GM18505 (cell line): ENCODE data around the gene ELSPBP1.

ENCODE experiments used
- ATAC-seq: cut with Tn5 transposase; IDR thresholded peaks from one replicate; pipeline ENCODE4 v1.9.1; 2021; ENCODE audit not compliant: unreplicated experiment
- POLR2A ChIP-seq: IDR thresholded peaks from 4 replicates; pipeline ENCODE4 v1.6.1; 2011; ENCODE audit warnings: borderline replicate concordance; ENCODE audit not compliant: insufficient read depth, insufficient read length; ENCODE audit errors: extremely low read depth

The ELSPBP1 gene

GRCh38 chr19:48020686-48021085 is 26.3 kb downstream of the ELSPBP1 start:
- ATAC-seq = no peak
- TF ChIP-seq POLR2A = no peak

GRCh38 chr19:48023011-48023410 is 28.6 kb downstream of the ELSPBP1 start:
- TF ChIP-seq POLR2A = no peak

GRCh38 chr19:48023518-48023917 is 29.1 kb downstream of the ELSPBP1 start:
- no peak for ATAC-seq
- TF ChIP-seq POLR2A = no peak

More at GRCh38 chr19:48023011-48023410, 28.6 kb downstream of the ELSPBP1 start:
- ATAC-seq = no peak

GRCh38 chr19:48025480-48025879 is 31.0 kb downstream of the ELSPBP1 start:
- TF ChIP-seq POLR2A = no peak

GRCh38 chr19:48029431-48029830 is 35.0 kb downstream of the ELSPBP1 start:
- TF ChIP-seq POLR2A = no peak

More at GRCh38 chr19:48025480-48025879, 31.0 kb downstream of the ELSPBP1 start:
- no peak for ATAC-seq

GRCh38 chr19:48030073-48030472 is 35.6 kb downstream of the ELSPBP1 start:
- no peak for TF ChIP-seq POLR2A
- no peak for ATAC-seq

More at GRCh38 chr19:48029431-48029830, 35.0 kb downstream of the ELSPBP1 start:
- ATAC-seq = no peak

- no peak for TF ChIP-seq POLR2A
- ATAC-seq = no peak
Measured at GRCh38 chr19:48033604-48034003, 39.2 kb downstream of the ELSPBP1 start.

GRCh38 chr19:48036765-48037164 is 42.3 kb downstream of the ELSPBP1 start:
- no peak for ATAC-seq

GRCh38 chr19:48041877-48042580 is 47.6 kb downstream of the ELSPBP1 start:
- ATAC-seq = no peak
- TF ChIP-seq POLR2A = no peak

More at GRCh38 chr19:48036765-48037164, 42.3 kb downstream of the ELSPBP1 start:
- no peak for TF ChIP-seq POLR2A

GRCh38 chr19:48043675-48044258 is 49.3 kb downstream of the ELSPBP1 start, which contains the start of gene CABP5:
Gene CABP5, minus strand, starts transcription at chr19:48044079. Its CDS starts 157 bp downstream, at chr19:48043922.
- ATAC-seq = no peak
- TF ChIP-seq POLR2A = no peak

GRCh38 chr19:48044561-48044960 is 50.1 kb downstream of the ELSPBP1 start:
- TF ChIP-seq POLR2A = no peak
- no peak for ATAC-seq

- ATAC-seq = no peak
- no peak for TF ChIP-seq POLR2A
Measured at GRCh38 chr19:48051335-48052033, 57.1 kb downstream of the ELSPBP1 start.

- ATAC-seq = no peak
- TF ChIP-seq POLR2A = no peak
Measured at GRCh38 chr19:48053076-48053475, 58.6 kb downstream of the ELSPBP1 start.

GRCh38 chr19:48053856-48054255 is 59.4 kb downstream of the ELSPBP1 start:
- ATAC-seq = no peak
- no peak for TF ChIP-seq POLR2A

GRCh38 chr19:48059331-48059730 is 64.9 kb downstream of the ELSPBP1 start:
- no peak for TF ChIP-seq POLR2A
- no peak for ATAC-seq

GRCh38 chr19:48060381-48060780 is 65.9 kb downstream of the ELSPBP1 start:
- TF ChIP-seq POLR2A = no peak

More at GRCh38 chr19:48060381-48060780, 65.9 kb downstream of the ELSPBP1 start:
- no peak for ATAC-seq
